IMR-90 (cell line): Measurements from ENCODE around the gene GABRA4. TPM values are rescaled to one million over a fixed set of nuclear protein-coding genes. Genes with fewer than 3 reads are reported as not detected.

Experiments
- ATAC-seq: fragments of 200-7000 bp; cut with Tn5 transposase; 2 replicates; pipeline ENCODE4 v1.9.1; 2020; ENCODE audit warnings: low read depth, mild to moderate bottlenecking, moderate library complexity
- BruUV-seq: library from RNA; stranded (reverse); fragments of 400-500 nt; replicated peaks from 2 replicates; lab custom pipeline; 2021; lab: Mats Ljungman, UMichigan
- CTCF ChIA-PET: fragments of 300-600 bp; formaldehyde crosslinking; extraction: SDS; loops from one replicate; lab custom pipeline; 2021; ENCODE audit warnings: antibody characterized with exemption; lab: Yijun Ruan, JAX
- POLR2A ChIA-PET: fragments of 300-600 bp; sonication (Branson Sonifier 250); formaldehyde crosslinking; loops from one replicate; lab custom pipeline; 2022; ENCODE audit warnings: antibody characterized with exemption; ENCODE audit not compliant: unreplicated experiment; lab: Charles Lee
- DNase-seq: peaks from one replicate; pipeline ENCODE4 v3.0.0; 2013
- H2AFZ ChIP-seq: replicated peaks from 2 replicates; pipeline ENCODE3; 2013; ENCODE audit warnings: low read length, mild to moderate bottlenecking; ENCODE audit not compliant: poor library complexity
- H2AK5ac ChIP-seq: 2 replicates; pipeline ENCODE4 v1.6.1; 2013; ENCODE audit warnings: low read depth, low read length, inconsistent platforms
- H2AK9ac ChIP-seq: replicated peaks from 2 replicates; pipeline ENCODE3; 2013; ENCODE audit warnings: mild to moderate bottlenecking, low read depth, low read length, moderate library complexity; ENCODE audit not compliant: poor library complexity
- H2BK120ac ChIP-seq: 2 replicates; pipeline ENCODE4 v1.6.1; 2013; ENCODE audit warnings: low read depth, low read length, inconsistent platforms
- H2BK15ac ChIP-seq: 3 replicates; pipeline ENCODE4 v1.6.1; 2013; ENCODE audit warnings: low read depth, low read length, inconsistent platforms
- H2BK20ac ChIP-seq: 2 replicates; pipeline ENCODE4 v1.6.1; 2013; ENCODE audit warnings: low read depth, mild to moderate bottlenecking, inconsistent platforms, low read length, moderate library complexity
- H2BK5ac ChIP-seq: 2 replicates; pipeline ENCODE4 v1.6.1; 2013; ENCODE audit warnings: mild to moderate bottlenecking, low read depth, low read length, inconsistent platforms; ENCODE audit not compliant: poor library complexity, severe bottlenecking
- H3K14ac ChIP-seq: replicated peaks from 2 replicates; pipeline ENCODE4 v1.6.1; 2013; ENCODE audit warnings: low read depth, low read length, inconsistent platforms
- H3K18ac ChIP-seq: 2 replicates; pipeline ENCODE4 v1.6.1; 2013; ENCODE audit warnings: low read depth, low read length, control low read depth
- H3K23ac ChIP-seq: 2 replicates; pipeline ENCODE4 v1.6.1; 2013; ENCODE audit warnings: low read depth, low read length, inconsistent platforms
- H3K27ac ChIP-seq: 2 replicates; pipeline ENCODE4 v1.5.1; 2013; ENCODE audit warnings: mild to moderate bottlenecking, control low read depth, low read length; ENCODE audit not compliant: insufficient read depth
- H3K27me3 ChIP-seq: 2 replicates; pipeline ENCODE4 v1.6.1; 2013; ENCODE audit warnings: low read length; ENCODE audit not compliant: control insufficient read depth, insufficient read depth
- H3K36me3 ChIP-seq: 2 replicates; pipeline ENCODE4 v1.6.1; 2013; ENCODE audit warnings: low read length, mixed read lengths; ENCODE audit not compliant: control insufficient read depth, insufficient read depth
- H3K4ac ChIP-seq: 2 replicates; pipeline ENCODE4 v1.6.1; 2013; ENCODE audit warnings: low read depth, low read length, inconsistent platforms
- H3K4me1 ChIP-seq: 2 replicates; pipeline ENCODE4 v1.6.1; 2013; ENCODE audit warnings: low read length, mixed read lengths; ENCODE audit not compliant: control insufficient read depth, insufficient read depth
- H3K4me2 ChIP-seq: 2 replicates; pipeline ENCODE4 v1.6.1; 2013; ENCODE audit warnings: low read depth, mild to moderate bottlenecking, control low read depth, low read length, moderate library complexity
- H3K4me3 ChIP-seq: 2 replicates; pipeline ENCODE4 v1.5.1; 2013; ENCODE audit warnings: low read depth, mild to moderate bottlenecking, control low read depth, low read length, moderate library complexity; ENCODE audit not compliant: insufficient read depth
- H3K56ac ChIP-seq: 2 replicates; pipeline ENCODE4 v1.6.1; 2013; ENCODE audit warnings: low read length, inconsistent platforms; ENCODE audit not compliant: insufficient read depth; ENCODE audit errors: extremely low read depth
- H3K79me1 ChIP-seq, 2 experiments: 2 replicates each; pipeline ENCODE4 v1.6.1; 2013; ENCODE audit warnings: low read length in 2 of 2, inconsistent platforms in 1 of 2, low read depth in 1 of 2
- H3K9ac ChIP-seq: 2 replicates; pipeline ENCODE4 v1.6.1; 2013; ENCODE audit warnings: low read depth, low read length, control low read depth
- H3K9me1 ChIP-seq: 2 replicates; pipeline ENCODE4 v1.6.1; 2013; ENCODE audit warnings: low read length, inconsistent platforms; ENCODE audit not compliant: insufficient read depth
- H3K9me3 ChIP-seq: 2 replicates; pipeline ENCODE4 v1.6.1; 2013; ENCODE audit warnings: low read length; ENCODE audit not compliant: control insufficient read depth, insufficient read depth
- H4K20me1 ChIP-seq: 2 replicates; pipeline ENCODE4 v1.6.1; 2013; ENCODE audit warnings: low read length, inconsistent platforms; ENCODE audit not compliant: insufficient read depth
- H4K5ac ChIP-seq: 2 replicates; pipeline ENCODE4 v1.6.1; 2013; ENCODE audit warnings: mild to moderate bottlenecking, low read depth, low read length, control low read depth
- H4K8ac ChIP-seq, 2 experiments: 2 replicates each; pipeline ENCODE4 v1.6.1; 2013; ENCODE audit warnings: low read depth in 2 of 2, low read length in 2 of 2, control low read depth in 1 of 2, inconsistent platforms in 1 of 2
- H4K91ac ChIP-seq: 2 replicates; pipeline ENCODE4 v1.6.1; 2013; ENCODE audit warnings: low read depth, low read length, inconsistent platforms; ENCODE audit not compliant: insufficient read depth
- CEBPB ChIP-seq: IDR thresholded peaks from 2 replicates; pipeline ENCODE4 v1.6.1; 2012; ENCODE audit warnings: low read depth, low read length, improper control_type of control experiment
- MAFK ChIP-seq: IDR thresholded peaks from 2 replicates; pipeline ENCODE4 v1.6.1; 2012; ENCODE audit warnings: low read depth, low read length, improper control_type of control experiment
- MAZ ChIP-seq: IDR thresholded peaks from 2 replicates; pipeline ENCODE4 v1.6.1; 2012; ENCODE audit warnings: low read depth, mild to moderate bottlenecking, low read length, improper control_type of control experiment, moderate library complexity, borderline replicate concordance
- NFE2L2 ChIP-seq: fragments of 150-350 bp; IDR thresholded peaks from 2 replicates; pipeline ENCODE4 v1.6.1; 2016; ENCODE audit warnings: low read depth, mild to moderate bottlenecking, low read length
- SMC3 ChIP-seq: fragments of 150-350 bp; IDR thresholded peaks from 2 replicates; pipeline ENCODE4 v1.6.1; 2016; ENCODE audit warnings: low read depth, mild to moderate bottlenecking, antibody characterized with exemption, low read length, moderate library complexity
- WGBS, 2 experiments: methylation state at CpG; one replicate each; pipeline versions ENCODE4 v1.1.5 to v1.1.7; 2013; ENCODE audit warnings: missing lambda C conversion rate in 2 of 2; ENCODE audit not compliant: insufficient read length in 1 of 2; ENCODE audit errors: extremely low coverage in 2 of 2; 5-methylcytosine and 5-hydroxymethylcytosine counted together
- dilution Hi-C: fragments of 300-500 bp; cut with HindIII; formaldehyde crosslinking; loops from one replicate; pipeline ENCODE4 v1.14.3; 2018; ENCODE audit warnings: low sequenced_read_pairs; ENCODE audit not compliant: unreplicated experiment
- in situ Hi-C: fragments of 300-500 bp; cut with MboI; formaldehyde crosslinking; loops from 3 replicates; pipeline ENCODE4 v1.14.3; 2019; ENCODE audit warnings: low sequenced_read_pairs, inconsistent platforms, mixed read lengths
- intact Hi-C: fragments of 100-400 bp; cut with micrococcal nuclease; formaldehyde crosslinking; loops from 2 replicates; pipeline ENCODE4 v1.10.0; 2022
- polyA plus RNA-seq, 3 experiments: library from polyadenylated mRNA; depleted of rRNA; stranded (reverse); fragments of >200 nt; gene quantifications; 2 replicates each; pipeline ENCODE4 v1.2.3, GENCODE V29; 2012; ENCODE audit warnings: low replicate concordance in 1 of 3
- total RNA-seq: library from RNA; depleted of rRNA; stranded (reverse); fragments of >200 nt; gene quantifications from 2 replicates; pipeline ENCODE4 v1.2.3, GENCODE V29; 2012
- TF ChIP-seq, protein P1 (sequence below): conservative IDR thresholded peaks from 2 replicates; pipeline ENCODE4 v1.5.1; 2012; ENCODE audit warnings: mild to moderate bottlenecking, low read depth, low read length, improper control_type of control experiment
- TF ChIP-seq, protein P2 (sequence below): fragments of 150-350 bp; IDR thresholded peaks from 2 replicates; pipeline ENCODE4 v1.6.1; 2016; ENCODE audit warnings: low read depth, mild to moderate bottlenecking, low read length, moderate library complexity, borderline replicate concordance

The GABRA4 gene
- total and polyA plus RNA-seq, 2 of the 4 experiments (the other 2 are of a cell fraction), result 1.1 to 1.8 TPM

DNA sequence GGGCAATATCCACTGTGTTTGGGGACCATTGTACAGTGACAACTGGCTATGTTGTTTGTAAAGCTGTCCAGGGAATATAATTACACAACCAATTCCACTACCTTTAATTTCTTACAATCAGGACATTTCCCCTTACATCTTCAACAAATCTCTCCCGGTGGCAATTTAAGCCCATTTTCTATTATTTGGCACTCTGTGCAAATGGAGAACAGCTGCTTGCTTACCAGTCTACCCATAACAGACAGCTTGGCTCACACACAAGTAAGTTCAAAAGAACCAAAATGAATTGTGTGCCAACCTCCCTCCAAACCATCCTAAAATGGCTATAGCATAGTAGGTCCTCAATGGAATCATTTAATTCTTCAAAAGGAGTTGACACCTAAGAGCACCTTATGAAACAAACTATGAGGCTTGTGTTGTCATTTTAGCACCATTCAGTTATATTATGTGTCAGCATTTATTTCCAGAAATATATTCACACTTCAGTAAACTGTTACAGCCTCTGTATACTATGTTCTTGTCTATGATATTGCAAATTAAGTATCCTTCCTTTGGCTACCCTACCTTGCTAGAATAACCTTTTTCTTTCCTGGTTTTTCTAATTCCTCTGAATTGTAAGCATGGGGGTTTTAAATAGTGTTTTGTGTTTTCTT lies 18.4 kb downstream of the GABRA4 start:
- no peak overlapping the region for H3K4ac ChIP-seq
- no peaks in the 10 kb centered on the region for H3K9me3 ChIP-seq
- ChIA-PET POLR2A (no interaction called here), CTCF (interaction anchor here (0.6 kb wide), 1 partner anchor 35 kb away, joined by 7 read pairs; no protein-coding TSS in a partner anchor)
- H4K20me1 ChIP-seq, result no peaks in the 10 kb centered on the region
- TF ChIP-seq MAZ, result no peak
- TF ChIP-seq, protein P1, sequence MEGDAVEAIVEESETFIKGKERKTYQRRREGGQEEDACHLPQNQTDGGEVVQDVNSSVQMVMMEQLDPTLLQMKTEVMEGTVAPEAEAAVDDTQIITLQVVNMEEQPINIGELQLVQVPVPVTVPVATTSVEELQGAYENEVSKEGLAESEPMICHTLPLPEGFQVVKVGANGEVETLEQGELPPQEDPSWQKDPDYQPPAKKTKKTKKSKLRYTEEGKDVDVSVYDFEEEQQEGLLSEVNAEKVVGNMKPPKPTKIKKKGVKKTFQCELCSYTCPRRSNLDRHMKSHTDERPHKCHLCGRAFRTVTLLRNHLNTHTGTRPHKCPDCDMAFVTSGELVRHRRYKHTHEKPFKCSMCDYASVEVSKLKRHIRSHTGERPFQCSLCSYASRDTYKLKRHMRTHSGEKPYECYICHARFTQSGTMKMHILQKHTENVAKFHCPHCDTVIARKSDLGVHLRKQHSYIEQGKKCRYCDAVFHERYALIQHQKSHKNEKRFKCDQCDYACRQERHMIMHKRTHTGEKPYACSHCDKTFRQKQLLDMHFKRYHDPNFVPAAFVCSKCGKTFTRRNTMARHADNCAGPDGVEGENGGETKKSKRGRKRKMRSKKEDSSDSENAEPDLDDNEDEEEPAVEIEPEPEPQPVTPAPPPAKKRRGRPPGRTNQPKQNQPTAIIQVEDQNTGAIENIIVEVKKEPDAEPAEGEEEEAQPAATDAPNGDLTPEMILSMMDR, result no peak
- TF ChIP-seq MAFK, result peak; percentile 63
- TF ChIP-seq, protein P2, sequence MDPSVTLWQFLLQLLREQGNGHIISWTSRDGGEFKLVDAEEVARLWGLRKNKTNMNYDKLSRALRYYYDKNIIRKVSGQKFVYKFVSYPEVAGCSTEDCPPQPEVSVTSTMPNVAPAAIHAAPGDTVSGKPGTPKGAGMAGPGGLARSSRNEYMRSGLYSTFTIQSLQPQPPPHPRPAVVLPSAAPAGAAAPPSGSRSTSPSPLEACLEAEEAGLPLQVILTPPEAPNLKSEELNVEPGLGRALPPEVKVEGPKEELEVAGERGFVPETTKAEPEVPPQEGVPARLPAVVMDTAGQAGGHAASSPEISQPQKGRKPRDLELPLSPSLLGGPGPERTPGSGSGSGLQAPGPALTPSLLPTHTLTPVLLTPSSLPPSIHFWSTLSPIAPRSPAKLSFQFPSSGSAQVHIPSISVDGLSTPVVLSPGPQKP, result no peak
- TF ChIP-seq NFE2L2, result no peak
- TF ChIP-seq SMC3, result no peak
- no peak for TF ChIP-seq CEBPB
- dilution Hi-C loops, result no loop called here
- H2AFZ ChIP-seq, result no peak overlapping the region
- intact Hi-C loops, result no loop called here
- no peaks in the 10 kb centered on the region for H3K4me1 ChIP-seq
- H3K9ac ChIP-seq, result no peak overlapping the region
- H2AK9ac ChIP-seq, result no peak overlapping the region
- H3K79me1 ChIP-seq, result no peaks in the 10 kb centered on the region
- in situ Hi-C loops, result no loop called here
- H3K14ac ChIP-seq, result no peak overlapping the region
- no peak overlapping the region for H3K4me3 ChIP-seq
- no peaks in the 10 kb centered on the region for H3K9me1 ChIP-seq
- no peak overlapping the region for H4K8ac ChIP-seq
- no CpG with 5 or more reads among the region's 1 CpG for WGBS, 2 experiments
- H3K27me3 ChIP-seq, result no peaks in the 10 kb centered on the region
- H3K56ac ChIP-seq, result no peak overlapping the region
- H3K4me2 ChIP-seq, result no peak overlapping the region
- no TSS peak for BruUV-seq
- H2BK5ac ChIP-seq, result no peak overlapping the region
- no peak overlapping the region for H3K27ac ChIP-seq
- DNase-seq (no peak), ATAC-seq (no peak)
- no peak overlapping the region for H4K91ac ChIP-seq
- H2BK120ac ChIP-seq, result no peak overlapping the region
- H2BK15ac ChIP-seq, result no peak overlapping the region
- no peak overlapping the region for H4K5ac ChIP-seq
- H3K36me3 ChIP-seq, result no peaks in the 10 kb centered on the region
- no peak overlapping the region for H3K23ac ChIP-seq
- no peak overlapping the region for H3K18ac ChIP-seq
- H2BK20ac ChIP-seq, result no peak overlapping the region
- H2AK5ac ChIP-seq, result no peak overlapping the region
